ENCODE measurements around the gene CIAO2B. TPM values are rescaled to one million over a fixed set of nuclear protein-coding genes. Genes with fewer than 3 reads are reported as not detected.
A peak's percentile ranks its signal among the peaks of the same experiment; 100 is the strongest.

Gene CIAO2B
- total RNA-seq, 1 experiment from 2014 or later, result 59.7 TPM

DNA sequence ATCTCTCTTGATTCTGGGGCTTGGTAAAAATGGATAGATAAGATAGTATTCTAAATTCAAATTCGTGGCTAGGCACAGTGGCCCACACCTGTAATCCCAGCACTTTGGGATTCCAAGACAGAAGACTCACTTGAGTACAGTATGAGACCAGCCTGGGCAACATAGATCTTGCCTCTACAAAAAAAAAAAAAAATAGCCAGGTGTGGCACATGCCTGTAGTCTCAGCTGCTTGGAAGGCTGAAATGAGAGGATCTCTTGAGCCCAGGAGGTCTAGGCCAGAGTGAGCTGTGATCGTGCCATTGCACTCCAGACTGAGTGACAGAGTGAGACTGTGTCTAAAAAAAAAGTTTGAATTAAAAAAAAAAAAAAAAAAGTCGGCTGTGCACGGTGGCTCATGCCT is 44.6 kb downstream of the CIAO2B start (continued):
- TF ChIP-seq JUN (CRISPR knock-in tag; IDR thresholded peaks at IDR 0.05) (no peak), ATF2 (CRISPR knock-in tag; IDR thresholded peaks at IDR 0.05; ENCODE audit: borderline replicate concordance, low read depth) (no peak), CBFB (CRISPR knock-in tag; IDR thresholded peaks at IDR 0.05; ENCODE audit: low read depth) (no peak), NR3C1 (CRISPR knock-in tag; conservative IDR thresholded peaks at IDR 0.05; ENCODE audit: low read depth) (no peak)
- TF ChIP-seq, protein P1, sequence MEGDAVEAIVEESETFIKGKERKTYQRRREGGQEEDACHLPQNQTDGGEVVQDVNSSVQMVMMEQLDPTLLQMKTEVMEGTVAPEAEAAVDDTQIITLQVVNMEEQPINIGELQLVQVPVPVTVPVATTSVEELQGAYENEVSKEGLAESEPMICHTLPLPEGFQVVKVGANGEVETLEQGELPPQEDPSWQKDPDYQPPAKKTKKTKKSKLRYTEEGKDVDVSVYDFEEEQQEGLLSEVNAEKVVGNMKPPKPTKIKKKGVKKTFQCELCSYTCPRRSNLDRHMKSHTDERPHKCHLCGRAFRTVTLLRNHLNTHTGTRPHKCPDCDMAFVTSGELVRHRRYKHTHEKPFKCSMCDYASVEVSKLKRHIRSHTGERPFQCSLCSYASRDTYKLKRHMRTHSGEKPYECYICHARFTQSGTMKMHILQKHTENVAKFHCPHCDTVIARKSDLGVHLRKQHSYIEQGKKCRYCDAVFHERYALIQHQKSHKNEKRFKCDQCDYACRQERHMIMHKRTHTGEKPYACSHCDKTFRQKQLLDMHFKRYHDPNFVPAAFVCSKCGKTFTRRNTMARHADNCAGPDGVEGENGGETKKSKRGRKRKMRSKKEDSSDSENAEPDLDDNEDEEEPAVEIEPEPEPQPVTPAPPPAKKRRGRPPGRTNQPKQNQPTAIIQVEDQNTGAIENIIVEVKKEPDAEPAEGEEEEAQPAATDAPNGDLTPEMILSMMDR (IDR thresholded peaks at IDR 0.05), result no peak

DNA sequence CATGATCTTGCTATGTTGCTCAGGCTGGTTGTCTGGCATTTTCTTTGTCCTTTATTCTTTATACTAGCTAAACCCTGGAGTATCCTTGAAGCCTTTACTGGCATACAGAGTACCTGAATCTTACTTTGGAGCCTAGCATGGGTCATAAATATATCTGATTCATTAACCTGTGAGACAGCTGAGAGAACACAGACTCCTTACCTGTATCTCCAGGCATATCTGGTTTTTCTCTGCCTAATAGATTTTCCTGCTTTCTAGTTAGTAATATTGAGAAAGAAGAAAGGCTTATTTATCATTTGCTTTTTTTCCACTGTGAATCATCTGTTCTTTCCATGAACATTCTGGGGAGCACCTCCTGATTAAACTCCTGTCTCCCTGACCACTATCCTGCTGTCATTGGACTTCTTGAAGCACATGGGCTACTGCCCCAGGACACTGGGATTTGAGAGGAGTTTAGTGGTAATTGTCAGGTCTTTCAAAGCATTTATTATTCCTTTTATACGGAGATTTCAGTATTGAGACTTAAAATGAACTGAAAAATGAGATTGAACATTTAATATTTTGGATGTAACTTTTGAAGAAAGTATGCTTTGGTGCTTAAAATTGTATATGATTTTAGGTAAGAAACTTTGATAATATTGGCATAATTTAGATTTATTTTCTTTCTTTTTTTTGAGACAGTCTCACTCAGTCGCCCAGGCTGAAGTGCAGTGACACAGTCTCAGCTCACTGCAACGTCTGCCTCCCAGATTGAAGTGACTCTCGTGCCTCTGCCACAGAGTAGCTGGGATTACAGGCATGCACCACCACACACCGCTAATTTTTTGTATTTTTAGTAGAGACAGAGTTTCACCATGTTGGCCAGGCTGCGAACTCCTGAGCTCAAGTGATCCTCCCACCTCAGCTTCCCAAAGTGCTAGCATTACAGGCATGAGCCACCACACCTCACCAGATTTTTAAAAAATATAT is 45.3 kb downstream of the CIAO2B start:
- Mint-ChIP-seq H3K27me3 (ENCODE audit: low read depth) (no peaks in the 10 kb centered on the region), H3K4me1 (peaks cover 17% of the 10 kb centered on the region), H3K27ac (peak overlapping the region; percentile 26; the same call in 1 of the 2 replicates), H3K4me3 (no peak overlapping the region), H3K9me3 (no peaks in the 10 kb centered on the region), H3K36me3 (peaks cover 22% of the 10 kb centered on the region)
- ChIA-PET POLR2A (no interaction called here), CTCF (interaction anchor here (0.7 to 11.5 kb wide), 4 partner anchors 16 to 268 kb away, joined by 3 to 175 read pairs (median 6); partner anchors contain the start of genes NAE1 and RRAD)
- ATAC-seq (no peak), DNase-seq (ENCODE audit: low spot score) (no peak)
- TF ChIP-seq, protein P2, sequence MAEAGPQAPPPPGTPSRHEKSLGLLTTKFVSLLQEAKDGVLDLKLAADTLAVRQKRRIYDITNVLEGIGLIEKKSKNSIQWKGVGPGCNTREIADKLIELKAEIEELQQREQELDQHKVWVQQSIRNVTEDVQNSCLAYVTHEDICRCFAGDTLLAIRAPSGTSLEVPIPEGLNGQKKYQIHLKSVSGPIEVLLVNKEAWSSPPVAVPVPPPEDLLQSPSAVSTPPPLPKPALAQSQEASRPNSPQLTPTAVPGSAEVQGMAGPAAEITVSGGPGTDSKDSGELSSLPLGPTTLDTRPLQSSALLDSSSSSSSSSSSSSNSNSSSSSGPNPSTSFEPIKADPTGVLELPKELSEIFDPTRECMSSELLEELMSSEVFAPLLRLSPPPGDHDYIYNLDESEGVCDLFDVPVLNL (CRISPR knock-in tag; IDR thresholded peaks at IDR 0.05; ENCODE audit: borderline replicate concordance, low read depth), result no peak

DNA sequence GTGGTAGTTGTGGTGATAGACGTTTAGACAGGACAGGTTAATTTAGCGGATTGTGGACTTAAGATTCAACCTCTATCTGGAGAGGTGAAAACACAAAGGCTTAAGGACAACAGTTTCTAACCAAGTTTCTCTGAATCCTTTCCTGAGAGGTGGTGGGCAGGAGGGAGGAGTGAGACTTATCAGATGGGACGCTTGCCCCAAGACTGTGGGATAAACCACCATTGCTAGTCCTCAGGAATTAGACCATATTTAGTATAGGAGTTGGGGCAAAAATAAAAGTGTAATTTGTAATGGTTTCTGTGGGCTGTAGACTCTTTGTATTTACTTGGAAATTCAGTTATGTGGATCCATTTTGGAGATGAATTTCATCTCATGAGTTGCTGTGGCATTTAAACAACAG is 47.3 kb downstream of the CIAO2B start:
- Mint-ChIP-seq H3K4me3 (no peak overlapping the region), H3K27me3 (ENCODE audit: low read depth) (no peaks in the 10 kb centered on the region), H3K27ac (no peak overlapping the region), H3K36me3 (peaks cover 22% of the 10 kb centered on the region), H3K9me3 (no peaks in the 10 kb centered on the region), H3K4me1 (peaks cover 18% of the 10 kb centered on the region)
- POLR2A ChIA-PET, result no interaction called here
- DNase-seq (ENCODE audit: low spot score), result no peak
- ATAC-seq, result no peak
- CTCF ChIA-PET, result interaction anchor here (0.8 to 1.6 kb wide), 3 partner anchors 8 to 37 kb away, joined by 3 to 5 read pairs (median 5); no protein-coding TSS in a partner anchor
- TF ChIP-seq FOXP4 (CRISPR knock-in tag; IDR thresholded peaks at IDR 0.05) (no peak), ZNF423 (CRISPR knock-in tag; IDR thresholded peaks at IDR 0.05) (no peak), IRF1 (CRISPR knock-in tag; IDR thresholded peaks at IDR 0.05) (no peak), ZNF263 (CRISPR knock-in tag; IDR thresholded peaks at IDR 0.05; ENCODE audit: low read depth) (no peak), ERG (CRISPR knock-in tag; IDR thresholded peaks at IDR 0.05) (no peak), ZBTB21 (CRISPR knock-in tag; IDR thresholded peaks at IDR 0.05; ENCODE audit: borderline replicate concordance) (no peak), ZNF317 (CRISPR knock-in tag; IDR thresholded peaks at IDR 0.05; ENCODE audit: borderline replicate concordance, low read depth) (no peak), TEAD1 (CRISPR knock-in tag; IDR thresholded peaks at IDR 0.05) (no peak)
- TF ChIP-seq, protein P3, sequence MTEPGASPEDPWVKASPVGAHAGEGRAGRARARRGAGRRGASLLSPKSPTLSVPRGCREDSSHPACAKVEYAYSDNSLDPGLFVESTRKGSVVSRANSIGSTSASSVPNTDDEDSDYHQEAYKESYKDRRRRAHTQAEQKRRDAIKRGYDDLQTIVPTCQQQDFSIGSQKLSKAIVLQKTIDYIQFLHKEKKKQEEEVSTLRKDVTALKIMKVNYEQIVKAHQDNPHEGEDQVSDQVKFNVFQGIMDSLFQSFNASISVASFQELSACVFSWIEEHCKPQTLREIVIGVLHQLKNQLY (CRISPR knock-in tag; IDR thresholded peaks at IDR 0.05), result no peak
- TF ChIP-seq, protein P4, sequence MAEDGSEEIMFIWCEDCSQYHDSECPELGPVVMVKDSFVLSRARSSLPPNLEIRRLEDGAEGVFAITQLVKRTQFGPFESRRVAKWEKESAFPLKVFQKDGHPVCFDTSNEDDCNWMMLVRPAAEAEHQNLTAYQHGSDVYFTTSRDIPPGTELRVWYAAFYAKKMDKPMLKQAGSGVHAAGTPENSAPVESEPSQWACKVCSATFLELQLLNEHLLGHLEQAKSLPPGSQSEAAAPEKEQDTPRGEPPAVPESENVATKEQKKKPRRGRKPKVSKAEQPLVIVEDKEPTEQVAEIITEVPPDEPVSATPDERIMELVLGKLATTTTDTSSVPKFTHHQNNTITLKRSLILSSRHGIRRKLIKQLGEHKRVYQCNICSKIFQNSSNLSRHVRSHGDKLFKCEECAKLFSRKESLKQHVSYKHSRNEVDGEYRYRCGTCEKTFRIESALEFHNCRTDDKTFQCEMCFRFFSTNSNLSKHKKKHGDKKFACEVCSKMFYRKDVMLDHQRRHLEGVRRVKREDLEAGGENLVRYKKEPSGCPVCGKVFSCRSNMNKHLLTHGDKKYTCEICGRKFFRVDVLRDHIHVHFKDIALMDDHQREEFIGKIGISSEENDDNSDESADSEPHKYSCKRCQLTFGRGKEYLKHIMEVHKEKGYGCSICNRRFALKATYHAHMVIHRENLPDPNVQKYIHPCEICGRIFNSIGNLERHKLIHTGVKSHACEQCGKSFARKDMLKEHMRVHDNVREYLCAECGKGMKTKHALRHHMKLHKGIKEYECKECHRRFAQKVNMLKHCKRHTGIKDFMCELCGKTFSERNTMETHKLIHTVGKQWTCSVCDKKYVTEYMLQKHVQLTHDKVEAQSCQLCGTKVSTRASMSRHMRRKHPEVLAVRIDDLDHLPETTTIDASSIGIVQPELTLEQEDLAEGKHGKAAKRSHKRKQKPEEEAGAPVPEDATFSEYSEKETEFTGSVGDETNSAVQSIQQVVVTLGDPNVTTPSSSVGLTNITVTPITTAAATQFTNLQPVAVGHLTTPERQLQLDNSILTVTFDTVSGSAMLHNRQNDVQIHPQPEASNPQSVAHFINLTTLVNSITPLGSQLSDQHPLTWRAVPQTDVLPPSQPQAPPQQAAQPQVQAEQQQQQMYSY (CRISPR knock-in tag; IDR thresholded peaks at IDR 0.05), result no peak
